Measurements from ENCODE around the gene LATS2. TPM values are rescaled to one million over a fixed set of nuclear protein-coding genes. Genes with fewer than 3 reads are reported as not detected.

Gene LATS2
- total and polyA plus RNA-seq, 2 of the 8 experiments (the other 6 are each of a cell fraction or from before 2014, with no cell fraction given), result 8.3 to 26.2 TPM

- Histone ChIP-seq H3K18ac (ENCODE audit: extremely low read depth, low read length) (no peak overlapping the region), H3K36me3 (ENCODE audit: control insufficient read depth in 2 of 4, insufficient read depth in 4 of 4, low read length in 3 of 4) (no peaks in the 10 kb centered on the region), H2BK20ac (ENCODE audit: low read length) (no peak overlapping the region), H3K79me1 (ENCODE audit: low read depth, low read length) (no peaks in the 10 kb centered on the region), H3K4me2 (ENCODE audit: insufficient read depth in 1 of 2, low read depth in 2 of 2, low read length in 2 of 2) (no peak overlapping the region), H2BK12ac (ENCODE audit: low read depth, low read length) (no peak overlapping the region), H3K56ac (replicated peaks; ENCODE audit: insufficient read length, low read depth, low read length) (no peak overlapping the region), H4K91ac (replicated peaks; ENCODE audit: insufficient read length, low read length) (no peak overlapping the region), H4K8ac (ENCODE audit: extremely low read depth, insufficient read depth, low read length) (no peak overlapping the region), H3K27ac (ENCODE audit: low read depth, low read length) (no peak overlapping the region), H3K4me1 (replicated peaks in 1 of 4; ENCODE audit: control insufficient read depth in 3 of 4, insufficient read depth in 4 of 4, low read length in 3 of 4) (no peaks in the 10 kb centered on the region), H3K23ac (ENCODE audit: insufficient read length) (no peak overlapping the region), H3K4ac (replicated peaks; ENCODE audit: insufficient read length, low read depth, low read length) (no peak overlapping the region), H2BK120ac (replicated peaks; ENCODE audit: low read depth, low read length) (no peak overlapping the region), H3K14ac (ENCODE audit: insufficient read length) (no peak overlapping the region), H3K4me3 (ENCODE audit: extremely low read depth in 1 of 4, insufficient read depth in 2 of 4, low read depth in 3 of 4, low read length in 4 of 4) (no peak overlapping the region), H3K9ac (replicated peaks in 1 of 4; ENCODE audit: extremely low read depth in 1 of 4, low read depth in 3 of 4, low read length in 3 of 4) (no peak overlapping the region), H3K9me3 (ENCODE audit: insufficient read depth in 2 of 2, low read depth in 1 of 2, low read length in 1 of 2) (no peaks in the 10 kb centered on the region), H2BK5ac (ENCODE audit: low read depth, low read length) (no peak overlapping the region), H2BK15ac (ENCODE audit: low read length) (no peak overlapping the region), H2AFZ (ENCODE audit: low read length) (no peak overlapping the region), H4K20me1 (replicated peaks in 1 of 2; ENCODE audit: control insufficient read depth in 1 of 2, insufficient read depth in 2 of 2, low read length in 2 of 2) (no peaks in the 10 kb centered on the region), H2AK5ac (ENCODE audit: low read depth, low read length) (no peak overlapping the region), H4K5ac (ENCODE audit: insufficient read length, low read depth, low read length) (no peak overlapping the region), H3K27me3 (replicated peaks in 1 of 4; ENCODE audit: control insufficient read depth in 3 of 4, extremely low read depth in 1 of 4, insufficient read depth in 3 of 4, low read length in 3 of 4) (no peaks in the 10 kb centered on the region), H3K79me2 (ENCODE audit: control insufficient read depth in 1 of 2, insufficient read depth in 2 of 2, low read length in 2 of 2) (no peaks in the 10 kb centered on the region), H3K23me2 (ENCODE audit: low read depth, low read length) (no peaks in the 10 kb centered on the region)
- 72% methylated on average over 4 of the region's 4 CpGs; no CpG with 5 or more reads in 1 of the 2 experiments for WGBS, 2 experiments (ENCODE audit: extremely low coverage in 1 of 2, insufficient coverage in 1 of 2, insufficient read length in 1 of 2, insufficient replicate concordance in 2 of 2, low coverage in 1 of 2, low lambda C conversion rate in 2 of 2, missing lambda C conversion rate in 1 of 2)
- DNase-seq (ENCODE audit: low read depth in 1 of 2, low spot score in 2 of 2), result no peak
- POLR2A ChIA-PET (ENCODE audit: partially characterized antibody), result interaction anchor here (1.8 kb wide), 1 partner anchor 19 kb away, joined by 4 read pairs; no protein-coding TSS in a partner anchor
- CTCF ChIA-PET (ENCODE audit: partially characterized antibody), result interaction anchor here (1.3 kb wide), 1 partner anchor 72 kb away, joined by 4 read pairs; no protein-coding TSS in a partner anchor
- no peak for FAIRE-seq
- TF ChIP-seq FOSL1 (IDR thresholded peaks at IDR 0.05; ENCODE audit: insufficient read depth, low read depth, low read length) (no peak), EZH2 (IDR thresholded peaks at IDR 0.05; ENCODE audit: low read depth, low read length, severe bottlenecking) (no peak), RBBP5 (IDR thresholded peaks at IDR 0.05; ENCODE audit: borderline replicate concordance, low read depth, low read length) (no peak), NRF1 (IDR thresholded peaks at IDR 0.05; ENCODE audit: low read depth, low read length) (no peak), ATF2 (IDR thresholded peaks at IDR 0.05; ENCODE audit: low read length) (no peak), CBX8 (IDR thresholded peaks at IDR 0.05; ENCODE audit: borderline replicate concordance, low read depth, low read length) (no peak), RAD21 (IDR thresholded peaks at IDR 0.05 in 1 of 2, conservative IDR thresholded peaks at IDR 0.05 in 1 of 2; ENCODE audit: low read depth in 2 of 2, low read length in 2 of 2) (no peak), GABPA (IDR thresholded peaks at IDR 0.05; ENCODE audit: borderline replicate concordance, insufficient read depth, low read length) (no peak), YY1 (IDR thresholded peaks at IDR 0.05; ENCODE audit: low read depth, low read length) (no peak), RNF2 (IDR thresholded peaks at IDR 0.05; ENCODE audit: borderline replicate concordance, low read depth, low read length, missing control alignments, poor library complexity, severe bottlenecking) (no peak), SIX5 (IDR thresholded peaks at IDR 0.05; ENCODE audit: low read depth, low read length) (no peak)
These were observed 6.5 kb upstream of the LATS2 start for GRCh38 chr13:21067848-21068247.
